ENCODE measurements around the gene RASAL2.

RASAL2 gene

GRCh38 chr1:178134061-178134460 is 40.2 kb downstream of the RASAL2 start:
- TF ChIP-seq CTCF (IDR thresholded peaks at IDR 0.05; ENCODE audit: low read depth, low read length), result no peak
- DNase-seq (ENCODE audit: low read depth, low spot score), result peak; percentile 70
- no peak overlapping the region for H3K4me3 ChIP-seq (ENCODE audit: low read depth, low read length)
- in situ Hi-C loops (cut with HindIII; ENCODE audit: low sequenced_read_pairs), result no loop called here

GRCh38 chr1:178137238-178137637 is 43.3 kb downstream of the RASAL2 start:
- no peak for TF ChIP-seq CTCF (IDR thresholded peaks at IDR 0.05; ENCODE audit: low read depth, low read length)
- no peak overlapping the region for H3K4me3 ChIP-seq (ENCODE audit: low read depth, low read length)
- in situ Hi-C loops (cut with HindIII; ENCODE audit: low sequenced_read_pairs), result no loop called here
- DNase-seq (ENCODE audit: low read depth, low spot score), result no peak

GRCh38 chr1:178142806-178143205 is 48.9 kb downstream of the RASAL2 start:
- TF ChIP-seq CTCF (IDR thresholded peaks at IDR 0.05; ENCODE audit: low read depth, low read length), result no peak
- DNase-seq (ENCODE audit: low read depth, low spot score), result no peak
- in situ Hi-C loops (cut with HindIII; ENCODE audit: low sequenced_read_pairs), result no loop called here
- H3K4me3 ChIP-seq (ENCODE audit: low read depth, low read length), result no peak overlapping the region

- TF ChIP-seq CTCF (IDR thresholded peaks at IDR 0.05; ENCODE audit: low read depth, low read length), result no peak
- peak; percentile 44 for DNase-seq (ENCODE audit: low read depth, low spot score)
- in situ Hi-C loops (cut with HindIII; ENCODE audit: low sequenced_read_pairs), result no loop called here
- no peak overlapping the region for H3K4me3 ChIP-seq (ENCODE audit: low read depth, low read length)
Observed at GRCh38 chr1:178143730-178144690, 50.1 kb downstream of the RASAL2 start.

GRCh38 chr1:178145605-178146004 is 51.7 kb downstream of the RASAL2 start:
- TF ChIP-seq CTCF (IDR thresholded peaks at IDR 0.05; ENCODE audit: low read depth, low read length), result no peak
- H3K4me3 ChIP-seq (ENCODE audit: low read depth, low read length), result no peak overlapping the region
- DNase-seq (ENCODE audit: low read depth, low spot score), result no peak
- in situ Hi-C loops (cut with HindIII; ENCODE audit: low sequenced_read_pairs), result no loop called here

GRCh38 chr1:178146436-178146835 is 52.5 kb downstream of the RASAL2 start:
- DNase-seq (ENCODE audit: low read depth, low spot score), result no peak
- no peak for TF ChIP-seq CTCF (IDR thresholded peaks at IDR 0.05; ENCODE audit: low read depth, low read length)
- in situ Hi-C loops (cut with HindIII; ENCODE audit: low sequenced_read_pairs), result no loop called here

More at GRCh38 chr1:178146436-178146835, 52.5 kb downstream of the RASAL2 start:
- H3K4me3 ChIP-seq (ENCODE audit: low read depth, low read length), result no peak overlapping the region

Data from astrocyte of the spinal cord (primary cell).